ENCODE data around the gene CLCF1. TPM values are rescaled to one million over a fixed set of nuclear protein-coding genes. Genes with fewer than 3 reads are reported as not detected.

Gene CLCF1
- polyA plus RNA-seq, 1 of the 3 experiments (the other 2 are of a cell fraction) = 27.0 TPM

DNA sequence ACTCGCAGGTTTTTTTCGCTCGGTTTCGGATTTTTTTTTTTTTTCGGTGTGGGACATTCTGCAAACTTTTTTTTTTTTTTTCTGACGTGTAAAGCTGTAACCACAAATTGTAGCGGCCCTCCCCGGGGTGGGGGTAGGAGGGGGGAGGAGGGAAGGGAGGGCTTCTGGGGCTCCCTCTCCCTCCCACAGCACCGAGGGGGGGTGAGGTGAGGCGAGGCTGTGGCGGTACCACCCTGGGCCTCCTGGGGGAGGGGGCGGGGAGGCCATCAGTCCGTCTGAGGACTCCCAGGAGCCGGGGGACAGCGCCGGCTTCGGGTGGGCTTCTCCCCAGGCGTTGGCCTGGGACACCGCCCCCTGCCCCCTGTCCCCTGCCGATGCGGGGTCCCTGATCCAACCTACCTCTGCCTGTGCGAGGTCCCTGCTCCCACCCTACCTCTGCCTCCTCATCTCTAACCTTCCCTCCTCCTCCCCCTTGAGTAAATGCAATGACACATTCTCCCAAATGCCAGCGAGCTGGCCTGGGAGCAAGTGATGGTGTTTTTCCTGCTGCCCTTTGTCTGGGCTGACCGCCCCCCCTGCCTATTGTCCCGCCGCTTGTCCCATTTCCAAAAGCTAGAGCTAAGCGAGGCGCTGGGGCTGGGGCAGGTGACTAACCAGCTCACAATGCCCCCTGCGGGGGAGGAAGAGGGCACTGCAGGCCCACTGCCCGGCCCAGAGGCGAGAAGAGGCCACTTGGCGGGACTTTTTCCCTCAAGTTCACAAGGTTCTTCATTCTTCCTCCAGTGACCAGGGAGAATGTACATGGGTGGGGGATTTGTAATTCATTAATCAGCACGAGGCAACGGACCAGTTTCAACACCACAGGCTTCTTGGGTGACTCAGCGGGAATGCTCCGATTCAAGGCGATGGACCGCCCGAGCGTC, 511 bp upstream of the CLCF1 start:
- H3K4me3 ChIP-seq (ENCODE audit: low read depth in 2 of 2, low read length in 1 of 2) = peak overlapping the region; percentile 61 to 83
- H3K27ac ChIP-seq (ENCODE audit: low read depth in 2 of 2, low read length in 1 of 2) = peak overlapping the region; percentile 67 to 96
- POLR2A ChIA-PET = interaction anchor here (0.9 to 1.4 kb wide), 2 partner anchors 18 to 134 kb away, joined by 3 to 4 read pairs; partner anchors contain the start of gene RAD9A
- peaks cover 20% of the 10 kb centered on the region for H3F3A ChIP-seq (replicated peaks; ENCODE audit: insufficient read depth)
- peaks cover 29% of the 10 kb centered on the region for H4K20me1 ChIP-seq (ENCODE audit: insufficient read depth)
- H3K9ac ChIP-seq = peak overlapping the region; percentile 100
- WGBS (ENCODE audit: low lambda C conversion rate) = 6% methylated on average over 35 of the region's 40 CpGs
- CTCF ChIA-PET = interaction anchor here (0.9 to 19.7 kb wide), 9 partner anchors 8 to 112 kb away, joined by 3 to 955 read pairs (median 5); partner anchors contain the start of genes POLD4 and RAD9A
- H3K79me2 ChIP-seq (ENCODE audit: insufficient read depth) = peaks cover 44% of the 10 kb centered on the region
- H3K4me1 ChIP-seq (ENCODE audit: control insufficient read depth in 1 of 2, insufficient read depth in 2 of 2, low read depth in 1 of 2, low read length in 1 of 2) = peaks cover 37 to 45% of the 10 kb centered on the region in 2 experiments; a peak in 3 of 4 replicates
- H3K4me2 ChIP-seq = peak overlapping the region; percentile 77
- H3K9me3 ChIP-seq = no peaks in the 10 kb centered on the region
- DNase-seq = peak; percentile 69
- no peak overlapping the region for H2AFZ ChIP-seq (ENCODE audit: low read depth)
- no peaks in the 10 kb centered on the region for H3K36me3 ChIP-seq (replicated peaks in 1 of 2; ENCODE audit: control insufficient read depth in 1 of 2, insufficient read depth in 2 of 2, low read length in 1 of 2)
- H3K27me3 ChIP-seq (ENCODE audit: insufficient read depth) = no peaks in the 10 kb centered on the region
- no peaks in the 10 kb centered on the region for H3K9me2 ChIP-seq
- TF ChIP-seq NRF1 (IDR thresholded peaks at IDR 0.05; ENCODE audit: low read depth, low read length) = no peak
- TF ChIP-seq FOXM1 (IDR thresholded peaks at IDR 0.05; ENCODE audit: low read depth) = 0 out of 2 replicates have a peak, but pooled peaks have one; percentile 40
- TF ChIP-seq, protein P1, sequence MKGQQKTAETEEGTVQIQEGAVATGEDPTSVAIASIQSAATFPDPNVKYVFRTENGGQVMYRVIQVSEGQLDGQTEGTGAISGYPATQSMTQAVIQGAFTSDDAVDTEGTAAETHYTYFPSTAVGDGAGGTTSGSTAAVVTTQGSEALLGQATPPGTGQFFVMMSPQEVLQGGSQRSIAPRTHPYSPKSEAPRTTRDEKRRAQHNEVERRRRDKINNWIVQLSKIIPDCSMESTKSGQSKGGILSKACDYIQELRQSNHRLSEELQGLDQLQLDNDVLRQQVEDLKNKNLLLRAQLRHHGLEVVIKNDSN (IDR thresholded peaks at IDR 0.05; ENCODE audit: borderline replicate concordance, low read depth) = no peak
- TF ChIP-seq FOSL2 (IDR thresholded peaks at IDR 0.05; ENCODE audit: borderline replicate concordance, low read depth) = peak; percentile 84
- peak; percentile 79 for TF ChIP-seq NFIC (IDR thresholded peaks at IDR 0.05; ENCODE audit: borderline replicate concordance)
- no peak for TF ChIP-seq GABPA (IDR thresholded peaks at IDR 0.05; ENCODE audit: low read depth)
- peak; percentile 68 for TF ChIP-seq TEAD4 (IDR thresholded peaks at IDR 0.05; ENCODE audit: borderline replicate concordance, insufficient read depth)
- peak; percentile 55; the same call in 1 of the 2 replicates for TF ChIP-seq MEF2A (IDR thresholded peaks at IDR 0.05; ENCODE audit: borderline replicate concordance, low read depth)
- no peak for TF ChIP-seq RCOR1 (IDR thresholded peaks at IDR 0.05; ENCODE audit: low read length)
- TF ChIP-seq, protein P2, sequence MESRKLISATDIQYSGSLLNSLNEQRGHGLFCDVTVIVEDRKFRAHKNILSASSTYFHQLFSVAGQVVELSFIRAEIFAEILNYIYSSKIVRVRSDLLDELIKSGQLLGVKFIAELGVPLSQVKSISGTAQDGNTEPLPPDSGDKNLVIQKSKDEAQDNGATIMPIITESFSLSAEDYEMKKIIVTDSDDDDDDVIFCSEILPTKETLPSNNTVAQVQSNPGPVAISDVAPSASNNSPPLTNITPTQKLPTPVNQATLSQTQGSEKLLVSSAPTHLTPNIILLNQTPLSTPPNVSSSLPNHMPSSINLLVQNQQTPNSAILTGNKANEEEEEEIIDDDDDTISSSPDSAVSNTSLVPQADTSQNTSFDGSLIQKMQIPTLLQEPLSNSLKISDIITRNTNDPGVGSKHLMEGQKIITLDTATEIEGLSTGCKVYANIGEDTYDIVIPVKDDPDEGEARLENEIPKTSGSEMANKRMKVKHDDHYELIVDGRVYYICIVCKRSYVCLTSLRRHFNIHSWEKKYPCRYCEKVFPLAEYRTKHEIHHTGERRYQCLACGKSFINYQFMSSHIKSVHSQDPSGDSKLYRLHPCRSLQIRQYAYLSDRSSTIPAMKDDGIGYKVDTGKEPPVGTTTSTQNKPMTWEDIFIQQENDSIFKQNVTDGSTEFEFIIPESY (IDR thresholded peaks at IDR 0.05; ENCODE audit: borderline replicate concordance, low read depth) = 0 out of 2 replicates have a peak, but pooled peaks have one; percentile 34
- TF ChIP-seq ELF1 (IDR thresholded peaks at IDR 0.05) = no peak
- no peak for TF ChIP-seq RFX5 (IDR thresholded peaks at IDR 0.05; ENCODE audit: low read length)
- TF ChIP-seq, protein P3, sequence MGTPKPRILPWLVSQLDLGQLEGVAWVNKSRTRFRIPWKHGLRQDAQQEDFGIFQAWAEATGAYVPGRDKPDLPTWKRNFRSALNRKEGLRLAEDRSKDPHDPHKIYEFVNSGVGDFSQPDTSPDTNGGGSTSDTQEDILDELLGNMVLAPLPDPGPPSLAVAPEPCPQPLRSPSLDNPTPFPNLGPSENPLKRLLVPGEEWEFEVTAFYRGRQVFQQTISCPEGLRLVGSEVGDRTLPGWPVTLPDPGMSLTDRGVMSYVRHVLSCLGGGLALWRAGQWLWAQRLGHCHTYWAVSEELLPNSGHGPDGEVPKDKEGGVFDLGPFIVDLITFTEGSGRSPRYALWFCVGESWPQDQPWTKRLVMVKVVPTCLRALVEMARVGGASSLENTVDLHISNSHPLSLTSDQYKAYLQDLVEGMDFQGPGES (IDR thresholded peaks at IDR 0.05; ENCODE audit: low read depth, low read length) = no peak
- TF ChIP-seq, protein P4, sequence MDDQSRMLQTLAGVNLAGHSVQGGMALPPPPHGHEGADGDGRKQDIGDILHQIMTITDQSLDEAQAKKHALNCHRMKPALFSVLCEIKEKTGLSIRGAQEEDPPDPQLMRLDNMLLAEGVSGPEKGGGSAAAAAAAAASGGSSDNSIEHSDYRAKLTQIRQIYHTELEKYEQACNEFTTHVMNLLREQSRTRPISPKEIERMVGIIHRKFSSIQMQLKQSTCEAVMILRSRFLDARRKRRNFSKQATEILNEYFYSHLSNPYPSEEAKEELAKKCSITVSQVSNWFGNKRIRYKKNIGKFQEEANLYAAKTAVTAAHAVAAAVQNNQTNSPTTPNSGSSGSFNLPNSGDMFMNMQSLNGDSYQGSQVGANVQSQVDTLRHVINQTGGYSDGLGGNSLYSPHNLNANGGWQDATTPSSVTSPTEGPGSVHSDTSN (IDR thresholded peaks at IDR 0.05) = peak; percentile 56
- no peak for TF ChIP-seq FOXJ3 (CRISPR knock-in tag; IDR thresholded peaks at IDR 0.05)
- no peak for TF ChIP-seq MXI1 (IDR thresholded peaks at IDR 0.05; ENCODE audit: low read depth, low read length)
- TF ChIP-seq, protein P5, sequence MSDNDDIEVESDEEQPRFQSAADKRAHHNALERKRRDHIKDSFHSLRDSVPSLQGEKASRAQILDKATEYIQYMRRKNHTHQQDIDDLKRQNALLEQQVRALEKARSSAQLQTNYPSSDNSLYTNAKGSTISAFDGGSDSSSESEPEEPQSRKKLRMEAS (IDR thresholded peaks at IDR 0.05; ENCODE audit: low read depth) = peak; percentile 81; the same call in 1 of the 2 replicates
- no peak for TF ChIP-seq CHD2 (IDR thresholded peaks at IDR 0.05; ENCODE audit: low read length, partially characterized antibody)
- TF ChIP-seq JUND (IDR thresholded peaks at IDR 0.05) = peak; percentile 83
- TF ChIP-seq GATA2 (CRISPR knock-in tag; IDR thresholded peaks at IDR 0.05) = no peak
- peak; percentile 41; the same call in 1 of the 2 replicates for TF ChIP-seq YY1 (IDR thresholded peaks at IDR 0.05; ENCODE audit: low read depth)
- TF ChIP-seq POLR2AphosphoS5 (IDR thresholded peaks at IDR 0.05; ENCODE audit: low read depth, low read length) = peak; percentile 54
- peak; percentile 17; the same call in 1 of the 2 replicates for TF ChIP-seq RAD21 (IDR thresholded peaks at IDR 0.05; ENCODE audit: low read length)
- TF ChIP-seq, protein P6, sequence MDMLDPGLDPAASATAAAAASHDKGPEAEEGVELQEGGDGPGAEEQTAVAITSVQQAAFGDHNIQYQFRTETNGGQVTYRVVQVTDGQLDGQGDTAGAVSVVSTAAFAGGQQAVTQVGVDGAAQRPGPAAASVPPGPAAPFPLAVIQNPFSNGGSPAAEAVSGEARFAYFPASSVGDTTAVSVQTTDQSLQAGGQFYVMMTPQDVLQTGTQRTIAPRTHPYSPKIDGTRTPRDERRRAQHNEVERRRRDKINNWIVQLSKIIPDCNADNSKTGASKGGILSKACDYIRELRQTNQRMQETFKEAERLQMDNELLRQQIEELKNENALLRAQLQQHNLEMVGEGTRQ (IDR thresholded peaks at IDR 0.05; ENCODE audit: borderline replicate concordance, low read depth, low read length) = no peak
- TF ChIP-seq EP300 (IDR thresholded peaks at IDR 0.05; ENCODE audit: borderline replicate concordance in 1 of 2, low read depth in 1 of 2, low read length in 1 of 2) = peak in 1 of 2 experiments; percentile 79; a peak in 2 of 4 replicates
- peak; percentile 61 for TF ChIP-seq TAF1 (IDR thresholded peaks at IDR 0.05; ENCODE audit: borderline replicate concordance, low read depth, low read length)
- peak; percentile 85 for TF ChIP-seq TCF12 (IDR thresholded peaks at IDR 0.05)
